ENCODE data around the gene MCU.
"Not testable (repeated sequence)": the region's sequence is repeated elsewhere in the genome, so short reads cannot be mapped to it uniquely, and the experiment has no call there.

Gene MCU

DNA sequence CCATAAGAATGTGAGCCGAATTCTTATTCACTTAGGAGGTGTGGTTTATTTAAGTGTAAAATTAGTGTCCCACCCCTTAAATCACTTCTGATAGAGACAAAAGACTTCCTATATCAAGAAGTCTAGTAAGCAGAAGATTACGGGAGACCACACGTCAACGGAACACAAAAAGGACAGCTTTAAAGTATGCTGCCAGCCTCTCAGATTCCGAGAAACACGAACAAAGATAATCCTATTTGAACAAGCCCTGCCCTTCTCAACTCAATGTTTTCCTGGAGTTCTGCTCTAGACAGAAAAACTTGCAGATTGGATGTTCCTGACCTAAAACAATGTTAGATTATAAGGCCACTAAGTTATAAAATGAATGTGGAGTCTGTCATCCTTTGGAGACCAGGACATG, 4.9 kb upstream of the MCU start:
- DNase-seq = peak; percentile 35

DNA sequence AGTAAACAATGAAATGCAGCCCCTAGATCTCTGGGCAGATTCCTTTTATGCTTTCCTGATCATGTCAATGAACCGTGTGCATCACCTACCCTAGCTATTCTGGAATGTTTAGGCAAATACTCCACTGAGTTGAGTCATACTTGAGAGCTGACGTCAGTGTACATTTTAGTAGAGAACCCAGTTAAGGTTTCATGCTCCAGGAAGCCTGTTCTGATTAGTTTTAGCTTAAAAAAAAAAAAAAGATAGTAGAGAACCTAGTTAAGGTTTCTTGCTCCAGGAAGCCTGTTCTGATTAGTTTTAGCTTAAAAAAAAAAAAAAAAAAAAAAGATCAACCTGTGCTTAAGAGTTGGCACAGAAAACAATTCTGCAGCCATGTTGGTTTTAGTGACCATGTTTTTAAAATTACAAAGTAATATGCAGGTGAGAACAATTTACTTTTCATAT, 3.7 kb upstream of the MCU start:
- DNase-seq = no peak

DNA sequence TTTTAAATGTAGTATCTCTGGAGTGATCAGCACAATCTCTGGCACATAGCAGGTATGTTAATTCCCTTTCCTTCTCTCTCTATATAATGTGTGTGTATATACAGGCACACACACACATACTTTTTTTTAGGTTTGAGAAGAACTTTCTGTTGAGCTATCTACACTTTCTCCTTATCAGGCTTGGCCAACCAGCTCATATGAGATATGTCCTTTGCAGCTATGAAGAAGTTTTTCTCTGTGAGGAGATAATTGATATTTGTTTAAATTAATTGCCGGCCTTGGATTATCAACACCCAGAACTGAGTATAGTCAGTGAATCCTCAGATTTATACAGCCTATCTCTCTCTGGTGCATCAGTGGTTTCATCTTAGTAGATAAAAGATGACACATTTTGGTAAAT, 2.3 kb upstream of the MCU start:
- DNase-seq = no peak

- peak; percentile 31 for DNase-seq
These were observed 1.7 kb upstream of the MCU start for GRCh38 chr10:72690071-72690755.

- no peak for DNase-seq
These were observed 477 bp upstream of the MCU start for GRCh38 chr10:72691470-72691862.

DNA sequence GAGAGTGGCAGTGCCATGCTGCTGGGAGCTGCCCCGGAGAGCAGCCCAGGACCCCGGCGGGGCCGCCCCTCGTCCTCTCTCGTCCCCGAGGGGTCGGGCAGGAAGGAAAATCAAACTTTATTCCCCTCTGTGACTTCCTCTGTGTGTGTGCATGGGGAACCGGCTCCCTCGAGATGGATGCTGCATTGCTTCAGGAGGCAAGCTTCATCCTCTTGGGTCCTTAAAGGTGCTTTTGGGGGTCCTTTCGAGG, 726 bp downstream of the MCU start:
- no peak for DNase-seq

DNA sequence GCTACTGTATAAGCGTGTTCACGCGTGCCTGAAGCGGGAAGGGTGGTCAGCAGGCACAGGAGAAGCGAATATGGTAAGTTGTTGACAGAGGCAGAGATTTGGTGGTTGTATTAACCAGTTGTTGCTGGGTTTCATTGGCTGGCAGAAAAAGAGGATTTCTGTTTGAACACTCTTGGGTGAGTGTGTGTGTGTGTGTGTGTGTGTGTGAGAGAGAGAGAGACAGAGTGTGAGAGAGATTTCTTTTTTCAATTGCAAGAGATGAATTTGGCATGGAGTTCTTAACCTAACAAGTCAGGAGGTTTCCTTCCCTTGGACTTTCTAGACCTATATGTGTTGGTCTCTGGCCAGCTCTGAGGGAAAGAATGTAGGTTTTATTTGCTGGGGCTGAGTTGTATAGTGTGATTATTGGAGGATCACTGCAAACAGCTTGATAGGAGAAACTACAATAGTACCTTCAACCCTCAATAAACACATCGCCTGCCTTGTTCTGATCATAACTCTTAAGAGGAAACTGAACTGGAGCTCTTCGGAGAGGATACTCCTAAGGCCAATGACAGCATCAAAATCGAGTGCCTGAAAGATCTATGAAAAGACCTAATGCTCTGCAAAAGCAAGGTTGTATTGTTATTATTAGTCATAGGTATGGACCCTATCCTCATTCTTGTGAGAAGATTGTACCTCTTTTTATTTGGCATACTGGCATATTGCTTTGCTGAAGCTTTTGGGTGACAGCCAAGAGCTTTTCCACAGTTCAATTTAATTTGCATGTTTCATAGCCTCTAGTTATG, 1.2 kb downstream of the MCU start:
- peak; percentile 32 for DNase-seq

DNA sequence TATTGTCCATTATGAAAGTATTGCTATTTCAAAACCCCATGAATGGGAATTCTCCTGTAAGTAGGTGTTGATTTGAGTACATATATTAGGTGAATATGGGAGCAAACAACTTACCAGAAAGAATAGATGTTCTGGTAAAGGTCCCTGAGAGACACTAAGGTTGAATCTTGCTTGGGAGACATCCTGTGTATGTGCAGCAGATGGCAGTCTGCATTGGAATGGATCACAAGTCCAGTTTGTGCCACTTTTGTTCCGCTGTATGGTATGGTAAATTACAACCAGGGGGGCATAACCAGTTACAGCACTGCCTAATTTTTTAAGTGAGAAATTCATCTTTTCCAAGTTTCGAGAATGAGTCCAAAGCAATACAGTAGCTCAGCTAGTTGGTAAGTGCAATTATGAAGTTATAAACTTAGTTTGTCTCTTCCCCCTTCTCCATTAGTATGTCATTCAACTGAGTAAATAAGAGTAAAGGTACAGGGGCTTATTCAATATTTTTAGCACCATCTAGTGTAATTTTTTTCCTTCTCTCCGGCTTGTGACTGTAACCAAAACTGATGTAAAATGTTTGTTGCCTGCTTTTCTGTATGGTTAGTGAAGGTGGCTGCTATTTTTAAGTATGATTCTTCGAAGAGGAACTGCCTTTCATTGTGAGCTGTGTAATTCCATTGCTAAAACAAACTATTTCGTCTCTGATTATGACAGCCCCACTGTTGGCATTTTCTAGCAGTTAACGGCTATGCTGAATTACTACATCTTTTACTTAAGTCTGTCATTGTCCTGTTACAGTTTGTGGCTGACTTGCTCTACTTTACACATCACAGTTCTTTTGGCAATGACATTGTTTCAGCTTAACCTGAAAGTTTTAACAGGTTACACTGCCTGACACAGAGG, 2.8 kb downstream of the MCU start:
- peak; percentile 37 for DNase-seq

DNA sequence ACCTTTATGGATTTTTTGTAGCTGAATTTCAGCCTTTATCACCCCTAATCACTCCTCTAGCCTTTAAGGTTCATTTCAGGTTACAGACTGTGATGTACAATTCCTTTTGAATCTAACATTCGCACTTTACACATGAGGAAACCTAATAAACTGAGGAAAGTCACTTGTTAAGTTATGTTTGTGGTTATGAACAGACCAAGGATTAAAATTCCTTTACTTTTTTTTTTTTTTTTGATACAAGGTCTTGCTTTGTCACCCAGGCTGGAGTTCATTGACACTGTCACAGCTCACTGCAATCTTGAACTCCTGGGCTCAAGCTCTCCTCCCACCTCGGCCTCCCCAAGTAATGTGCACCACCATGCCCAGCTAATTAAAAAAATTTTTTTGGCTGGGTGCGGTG, 3.6 kb downstream of the MCU start:
- no peak for DNase-seq

GRCh38 chr10:72697716-72698115, 5.8 kb downstream of the MCU start:
- no peak for DNase-seq

DNA sequence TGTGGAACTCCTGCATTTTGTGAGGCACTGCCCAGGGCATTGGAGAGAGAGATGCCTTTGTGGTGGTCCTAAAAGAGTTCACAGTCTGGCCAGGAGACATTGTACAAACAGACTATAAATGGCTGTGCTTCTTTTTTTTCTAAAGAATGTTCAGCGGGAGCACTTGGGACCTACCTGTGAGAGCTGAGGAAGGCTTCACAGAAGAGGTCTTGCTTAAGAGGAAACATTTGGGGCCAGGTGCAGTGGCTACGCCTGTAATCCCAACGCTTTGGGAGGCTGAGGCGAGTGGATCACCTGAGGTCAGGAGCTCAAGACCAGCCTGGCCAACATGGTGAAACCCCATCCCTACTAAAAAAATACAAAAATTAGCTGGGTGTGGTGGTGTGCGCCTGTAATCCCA, 10.5 kb downstream of the MCU start:
- not testable (repeated sequence) for DNase-seq

GRCh38 chr10:72702868-72703581, 11.1 kb downstream of the MCU start:
- peak; percentile 58 for DNase-seq

GRCh38 chr10:72704117-72704516, 12.2 kb downstream of the MCU start:
- DNase-seq = no peak

DNA sequence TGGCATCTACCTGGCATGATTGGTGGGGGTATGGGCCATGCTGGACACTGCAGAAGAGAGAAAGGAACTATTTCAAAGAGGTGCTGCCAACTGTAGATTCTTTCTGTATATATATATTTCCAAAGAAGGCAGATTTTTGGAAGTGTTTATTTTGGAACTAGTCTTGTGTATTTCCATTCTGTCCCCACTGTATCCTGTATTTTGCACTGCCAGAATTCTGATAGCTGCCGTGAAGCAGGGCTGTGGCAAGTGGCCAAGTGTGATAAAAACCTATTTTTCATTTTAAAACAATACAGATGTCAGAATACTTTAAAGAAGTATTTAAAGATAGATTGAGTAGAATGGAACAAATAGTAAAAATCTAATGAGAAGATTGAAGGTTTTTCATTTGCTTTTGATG, 17.1 kb downstream of the MCU start:
- DNase-seq = no peak

- no peak for DNase-seq
These were observed 20.2 kb downstream of the MCU start for GRCh38 chr10:72712136-72712535.

DNA sequence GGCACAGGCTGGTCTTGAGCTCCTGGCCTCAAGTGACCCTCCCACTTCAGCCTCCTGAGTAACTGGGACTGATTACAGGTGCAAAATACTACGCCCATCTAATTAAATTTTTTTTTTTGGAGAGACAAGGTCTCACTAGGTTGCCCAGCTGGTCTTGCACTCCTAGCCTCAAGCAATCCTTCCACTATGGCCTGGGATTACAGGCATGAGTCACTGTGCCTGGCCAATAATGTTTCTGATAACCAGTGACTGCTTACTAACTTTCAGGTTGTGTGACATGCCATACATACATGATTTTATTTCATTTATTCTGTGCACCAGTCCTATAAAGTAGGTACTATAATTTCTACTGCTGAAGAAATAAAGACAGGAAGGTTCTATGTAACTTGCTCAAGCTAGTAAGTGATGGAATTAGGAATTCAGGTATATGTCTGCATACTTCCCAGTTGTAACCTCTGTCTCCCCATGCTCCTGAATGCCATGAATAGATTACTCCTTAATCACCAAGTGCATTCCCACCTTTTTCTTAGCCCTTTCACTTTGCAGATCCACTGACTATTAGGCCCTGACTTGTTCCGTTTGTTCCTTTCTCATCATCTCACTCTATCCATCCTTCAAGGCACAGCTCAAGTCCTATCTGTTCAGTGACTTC, 28.1 kb downstream of the MCU start:
- DNase-seq = no peak

GRCh38 chr10:72720814-72721660, 29.1 kb downstream of the MCU start:
- no peak for DNase-seq

- no peak for DNase-seq
These were observed 35.2 kb downstream of the MCU start for GRCh38 chr10:72727130-72727529.

- DNase-seq = no peak
These were observed 36.5 kb downstream of the MCU start for GRCh38 chr10:72728462-72728861.

DNA sequence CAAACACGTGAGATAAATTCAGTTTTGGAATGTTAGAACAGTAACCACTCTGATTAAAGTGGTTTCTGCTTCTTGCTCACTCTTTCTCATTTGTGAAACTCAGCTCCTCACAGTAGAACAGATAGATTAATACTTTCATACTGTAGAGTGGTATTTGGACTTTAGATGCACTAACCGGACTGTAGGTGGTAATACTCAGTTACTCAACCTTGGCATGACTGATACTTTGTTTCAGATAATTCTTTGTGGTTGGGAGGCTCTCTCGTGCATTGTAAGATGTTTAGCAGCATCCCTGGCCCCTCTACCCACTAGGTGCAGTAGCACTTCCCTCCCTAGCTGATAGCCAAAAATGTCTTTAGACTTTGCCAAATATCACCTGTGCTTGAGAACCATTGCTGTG, 37.6 kb downstream of the MCU start:
- DNase-seq = no peak

DNA sequence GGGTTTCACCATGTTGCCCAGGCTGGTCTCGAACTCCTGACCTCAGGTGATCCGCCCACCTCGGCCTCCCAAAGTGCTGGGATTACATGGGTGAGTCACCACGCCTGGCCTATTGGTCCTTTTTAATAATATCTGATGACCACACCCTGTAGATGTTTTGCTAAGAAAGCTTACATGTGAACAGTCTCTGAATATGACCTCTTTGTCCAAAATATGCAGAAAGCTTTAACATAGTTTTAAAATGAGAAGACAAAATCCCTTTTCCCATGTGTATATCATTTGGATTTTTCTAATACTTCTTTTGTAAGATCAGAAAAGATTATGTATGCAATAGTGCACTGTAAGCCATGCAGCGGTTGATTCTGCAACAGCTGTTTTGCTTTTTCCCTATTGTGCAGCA, 38.5 kb downstream of the MCU start:
- no peak for DNase-seq

Measured in NCI-H82 (cell line).